ENCODE measurements around the gene SNCA.

Gene SNCA

GRCh38 chr4:89719536-89720090, 117.3 kb downstream of the SNCA start:
- ChIA-PET POLR2A (no interaction called here), CTCF (no interaction called here)
- H3K4me3 ChIP-seq (ENCODE audit: low read depth, low read length), result no peak overlapping the region
- no peak for DNase-seq (ENCODE audit: low read depth, low spot score)
- TF ChIP-seq CTCF (IDR thresholded peaks at IDR 0.05; ENCODE audit: insufficient read depth, low read length, missing control alignments), result no peak

GRCh38 chr4:89716893-89717292, 120.1 kb downstream of the SNCA start:
- ChIA-PET CTCF (no interaction called here), POLR2A (no interaction called here)
- no peak for DNase-seq (ENCODE audit: low read depth, low spot score)
- no peak for TF ChIP-seq CTCF (IDR thresholded peaks at IDR 0.05; ENCODE audit: insufficient read depth, low read length, missing control alignments)
- H3K4me3 ChIP-seq (ENCODE audit: low read depth, low read length), result no peak overlapping the region

GRCh38 chr4:89715631-89716030, 121.3 kb downstream of the SNCA start:
- DNase-seq (ENCODE audit: low read depth, low spot score), result no peak
- TF ChIP-seq CTCF (IDR thresholded peaks at IDR 0.05; ENCODE audit: insufficient read depth, low read length, missing control alignments), result no peak
- no peak overlapping the region for H3K4me3 ChIP-seq (ENCODE audit: low read depth, low read length)
- ChIA-PET CTCF (no interaction called here), POLR2A (no interaction called here)

GRCh38 chr4:89712827-89713226, 124.1 kb downstream of the SNCA start:
- ChIA-PET POLR2A (interaction anchor here (0.7 kb wide), 1 partner anchor 11 kb away, joined by 3 read pairs; no protein-coding TSS in a partner anchor), CTCF (interaction anchor here (2.8 kb wide), 1 partner anchor 56 kb away, joined by 8 read pairs; no protein-coding TSS in a partner anchor)
- no peak overlapping the region for H3K4me3 ChIP-seq (ENCODE audit: low read depth, low read length)
- no peak for DNase-seq (ENCODE audit: low read depth, low spot score)
- no peak for TF ChIP-seq CTCF (IDR thresholded peaks at IDR 0.05; ENCODE audit: insufficient read depth, low read length, missing control alignments)

- no peak overlapping the region for H3K4me3 ChIP-seq (ENCODE audit: low read depth, low read length)
- ChIA-PET POLR2A (interaction anchor here (0.7 kb wide), 1 partner anchor 12 kb away, joined by 3 read pairs; no protein-coding TSS in a partner anchor), CTCF (interaction anchor here (2.8 kb wide), 1 partner anchor 55 kb away, joined by 8 read pairs; no protein-coding TSS in a partner anchor)
- TF ChIP-seq CTCF (IDR thresholded peaks at IDR 0.05; ENCODE audit: insufficient read depth, low read length, missing control alignments), result no peak
- DNase-seq (ENCODE audit: low read depth, low spot score), result peak; percentile 31
These were observed 124.8 kb downstream of the SNCA start for GRCh38 chr4:89712141-89712540.

GRCh38 chr4:89708903-89709421, 128.0 kb downstream of the SNCA start:
- CTCF ChIA-PET, result interaction anchor here (2.8 kb wide), 1 partner anchor 51 kb away, joined by 8 read pairs; no protein-coding TSS in a partner anchor
- DNase-seq (ENCODE audit: low read depth, low spot score), result no peak
- H3K4me3 ChIP-seq (ENCODE audit: low read depth, low read length), result no peak overlapping the region
- POLR2A ChIA-PET, result no interaction called here
- TF ChIP-seq CTCF (IDR thresholded peaks at IDR 0.05; ENCODE audit: insufficient read depth, low read length, missing control alignments), result no peak

All from AG04449 (cell line).